ENCODE results near the gene GPX6.
"Not testable (repeated sequence)": the region's sequence is repeated elsewhere in the genome, so short reads cannot be mapped to it uniquely, and the experiment has no call there.

DNA sequence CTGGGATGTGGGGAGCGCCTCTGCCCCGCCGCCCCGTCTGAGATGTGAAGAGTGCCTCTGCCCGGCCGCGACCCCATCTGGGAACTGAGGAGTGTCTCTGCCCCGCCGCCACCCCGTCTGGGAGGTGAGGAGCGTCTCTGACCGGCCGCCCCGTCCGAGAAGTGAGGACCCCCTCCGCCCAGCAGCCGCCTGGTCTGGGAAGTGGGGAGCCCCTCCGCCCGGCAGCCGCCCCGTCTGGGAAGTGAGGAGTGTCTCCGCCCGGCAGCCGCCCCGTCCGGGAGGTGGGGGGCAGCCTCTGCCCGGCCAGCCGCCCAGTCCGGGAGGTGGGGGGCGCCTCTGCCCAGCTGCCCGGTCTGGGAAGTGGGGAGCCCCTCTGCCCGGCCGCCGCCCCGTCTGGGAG lies 13.5 kb downstream of the GPX6 start:
- TF ChIP-seq, protein P1, sequence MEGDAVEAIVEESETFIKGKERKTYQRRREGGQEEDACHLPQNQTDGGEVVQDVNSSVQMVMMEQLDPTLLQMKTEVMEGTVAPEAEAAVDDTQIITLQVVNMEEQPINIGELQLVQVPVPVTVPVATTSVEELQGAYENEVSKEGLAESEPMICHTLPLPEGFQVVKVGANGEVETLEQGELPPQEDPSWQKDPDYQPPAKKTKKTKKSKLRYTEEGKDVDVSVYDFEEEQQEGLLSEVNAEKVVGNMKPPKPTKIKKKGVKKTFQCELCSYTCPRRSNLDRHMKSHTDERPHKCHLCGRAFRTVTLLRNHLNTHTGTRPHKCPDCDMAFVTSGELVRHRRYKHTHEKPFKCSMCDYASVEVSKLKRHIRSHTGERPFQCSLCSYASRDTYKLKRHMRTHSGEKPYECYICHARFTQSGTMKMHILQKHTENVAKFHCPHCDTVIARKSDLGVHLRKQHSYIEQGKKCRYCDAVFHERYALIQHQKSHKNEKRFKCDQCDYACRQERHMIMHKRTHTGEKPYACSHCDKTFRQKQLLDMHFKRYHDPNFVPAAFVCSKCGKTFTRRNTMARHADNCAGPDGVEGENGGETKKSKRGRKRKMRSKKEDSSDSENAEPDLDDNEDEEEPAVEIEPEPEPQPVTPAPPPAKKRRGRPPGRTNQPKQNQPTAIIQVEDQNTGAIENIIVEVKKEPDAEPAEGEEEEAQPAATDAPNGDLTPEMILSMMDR (conservative IDR thresholded peaks at IDR 0.05; ENCODE audit: low read depth, low read length) = not testable (repeated sequence)
- TF ChIP-seq EZH2 (IDR thresholded peaks at IDR 0.05; ENCODE audit: borderline replicate concordance, low read depth, low read length, poor library complexity, severe bottlenecking) = not testable (repeated sequence)

All from A673 (cell line).